Sigmoid colon (tissue), 4 donors: ENCODE measurements around the gene SLIT1.

Experiments
- CTCF ChIP-seq, 4 experiments: fragments of 450-650 bp in 3 of 4; fragments of 200-600 bp in 1 of 4; IDR thresholded peaks; one replicate each; pipeline ENCODE4 v1.5.1; 2016 to 2019; ENCODE audit warnings: antibody characterized with exemption in 4 of 4, mild to moderate bottlenecking in 3 of 4, moderate library complexity in 2 of 4
- POLR2AphosphoS5 ChIP-seq, 4 donors: sonication (generic); formaldehyde crosslinking; IDR thresholded peaks; one replicate each; pipeline ENCODE4 v1.6.1; 2017; ENCODE audit warnings: antibody characterized with exemption in 4 of 4

GRCh38 chr10:97123765-97124164 lies 62.0 kb downstream of the SLIT1 start:
- TF ChIP-seq CTCF (IDR thresholded peaks at IDR 0.05) (no peak), POLR2AphosphoS5 (IDR thresholded peaks at IDR 0.05) (no peak)
